COLO668 (cell line): ENCODE measurements around the gene TMEM116.
"Not testable (repeated sequence)": the region's sequence is repeated elsewhere in the genome, so short reads cannot be mapped to it uniquely, and the experiment has no call there.

Source experiments
- DNase-seq: peaks from one replicate; lab custom pipeline; 2025; ENCODE audit not compliant: unreplicated experiment; lab: John Stamatoyannopoulos, UW

TMEM116 gene

DNA sequence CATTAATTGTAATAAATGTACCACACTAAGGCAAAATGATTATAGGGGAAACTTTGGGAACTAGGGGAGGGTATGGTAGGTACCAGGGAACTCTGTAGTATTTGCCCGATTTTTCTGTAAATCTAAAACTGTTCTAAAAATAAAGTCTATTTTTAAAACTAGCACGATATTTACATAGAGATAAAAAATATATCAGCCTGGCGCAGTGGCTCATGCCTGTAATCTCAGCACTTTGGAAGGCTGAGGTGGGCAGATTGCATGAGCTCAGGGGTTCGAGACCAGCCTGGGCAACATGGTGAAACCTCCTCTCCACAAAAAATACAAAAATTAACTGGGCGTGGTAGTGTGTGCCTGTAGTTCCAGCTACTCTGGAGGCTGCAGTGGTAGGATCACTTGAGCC lies 32.4 kb downstream of the TMEM116 start:
- no peak for DNase-seq

GRCh38 chr12:111978545-111978944 lies 34.4 kb downstream of the TMEM116 start:
- no peak for DNase-seq

GRCh38 chr12:111976860-111977259 lies 36.1 kb downstream of the TMEM116 start:
- no peak for DNase-seq

GRCh38 chr12:111976291-111976690 lies 36.7 kb downstream of the TMEM116 start:
- no peak for DNase-seq

GRCh38 chr12:111975161-111975931 lies 37.6 kb downstream of the TMEM116 start:
- no peak for DNase-seq

DNA sequence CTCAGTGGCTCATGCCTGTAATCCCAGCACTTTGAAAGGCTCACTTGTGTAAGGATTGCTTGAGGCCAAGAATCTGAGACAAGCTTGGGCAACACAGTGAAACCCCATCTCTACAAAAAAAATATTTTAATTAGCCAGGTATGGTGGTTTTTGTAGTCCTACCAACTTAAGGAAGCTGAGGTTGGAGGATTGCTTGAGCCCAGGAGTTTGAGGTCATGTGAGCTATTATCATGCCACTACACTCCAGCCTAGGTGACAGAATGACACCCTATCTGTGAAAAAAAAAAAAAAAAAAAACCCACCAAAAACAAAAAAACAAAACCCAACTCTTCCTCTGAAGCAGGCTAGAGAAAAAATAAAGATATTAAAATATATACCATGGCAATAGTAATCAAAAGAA lies 41.2 kb downstream of the TMEM116 start:
- no peak for DNase-seq

DNA sequence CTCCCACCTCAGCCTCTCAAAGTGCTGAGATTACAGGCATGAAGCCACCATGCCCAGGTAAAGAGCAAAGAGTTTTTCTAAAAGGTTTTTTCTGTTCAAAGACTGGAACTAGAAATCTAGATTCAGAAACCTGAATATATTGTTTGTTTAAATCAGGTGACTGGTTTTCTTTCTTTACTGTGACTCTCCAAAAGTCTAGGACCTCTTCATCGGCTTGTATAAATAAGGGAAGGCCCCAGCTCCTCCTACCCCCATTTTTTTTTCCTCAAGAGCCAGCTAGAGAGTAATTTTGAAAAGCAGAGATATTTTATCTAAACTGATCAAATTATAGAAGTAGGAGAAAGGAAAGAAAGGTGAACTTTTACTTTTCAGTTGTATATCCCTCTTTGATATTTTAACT lies 48.0 kb downstream of the TMEM116 start:
- DNase-seq: no peak

GRCh38 chr12:111959518-111959917 lies 53.4 kb downstream of the TMEM116 start:
- DNase-seq: not testable (repeated sequence)

GRCh38 chr12:111957224-111957623 lies 55.7 kb downstream of the TMEM116 start:
- not testable (repeated sequence) for DNase-seq

DNA sequence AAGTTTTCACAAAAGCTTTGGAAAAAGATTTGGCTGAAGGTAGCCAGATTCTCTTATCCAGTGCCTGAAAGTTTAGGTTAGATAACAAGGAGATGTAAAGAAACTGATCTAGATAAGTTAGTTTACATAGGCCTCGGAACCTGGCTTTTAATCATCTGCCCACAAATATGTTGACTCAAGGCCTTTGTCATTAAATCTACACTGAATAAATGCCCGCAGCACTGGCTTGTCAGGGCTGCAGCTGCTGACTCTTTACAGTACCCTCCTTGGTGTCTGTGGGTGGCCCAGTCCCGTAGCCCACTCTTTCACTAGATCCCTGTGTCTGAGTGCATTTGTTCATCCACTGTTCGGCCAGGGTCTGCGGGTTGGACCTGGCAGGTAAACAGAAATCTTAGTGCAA lies 58.0 kb downstream of the TMEM116 start:
- DNase-seq: no peak

DNA sequence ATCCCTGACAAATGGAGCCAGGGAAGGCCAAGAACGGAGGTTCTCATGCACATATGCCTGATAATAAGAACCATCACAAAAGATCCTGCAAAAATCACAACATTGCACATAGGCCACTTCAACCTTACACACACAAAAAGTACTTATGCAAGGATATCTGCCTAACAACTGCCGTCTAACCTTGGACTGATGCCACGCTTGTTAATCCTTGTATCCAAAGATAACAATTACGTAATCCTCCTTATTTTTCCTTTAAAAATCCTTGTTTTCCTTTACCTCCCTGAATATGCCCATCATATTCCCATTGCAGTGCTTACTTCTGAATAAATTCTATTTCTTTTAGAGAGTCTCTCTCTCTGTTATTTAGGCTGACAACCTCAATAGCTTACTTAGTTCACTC lies 59.5 kb downstream of the TMEM116 start:
- DNase-seq: no peak

DNA sequence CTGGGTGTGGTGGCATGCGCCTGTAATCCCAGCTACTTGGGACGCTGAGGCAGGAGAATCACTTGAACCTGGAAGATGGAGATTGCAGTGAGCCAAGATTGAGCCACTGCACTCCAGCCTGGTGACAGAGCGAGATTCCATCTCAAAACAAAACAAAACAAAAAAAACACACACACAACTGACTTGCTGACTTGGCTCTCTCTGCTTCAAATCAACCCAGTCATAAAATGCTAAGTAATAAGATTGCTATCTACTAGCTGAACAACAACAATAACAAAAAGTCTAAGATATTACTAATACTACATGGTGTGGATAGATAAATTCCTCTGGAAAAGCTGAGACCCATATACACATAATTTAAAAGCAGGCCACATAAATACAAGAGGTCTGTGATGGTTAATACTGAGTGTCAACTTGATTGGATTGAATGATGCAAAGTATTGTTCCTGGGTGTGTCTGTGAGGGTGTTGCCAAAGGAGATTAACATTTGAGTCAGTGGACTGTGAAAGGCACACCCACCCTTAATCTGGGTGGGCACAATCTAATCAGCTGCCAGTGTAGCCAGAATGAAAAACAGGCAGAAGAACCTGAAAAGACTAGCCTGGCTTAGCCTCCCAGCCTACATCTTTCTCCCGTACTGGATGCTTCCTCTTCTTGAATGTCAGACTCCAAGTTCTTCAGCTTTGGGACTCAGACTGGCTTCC lies 60.7 kb downstream of the TMEM116 start:
- not testable (repeated sequence) for DNase-seq

DNA sequence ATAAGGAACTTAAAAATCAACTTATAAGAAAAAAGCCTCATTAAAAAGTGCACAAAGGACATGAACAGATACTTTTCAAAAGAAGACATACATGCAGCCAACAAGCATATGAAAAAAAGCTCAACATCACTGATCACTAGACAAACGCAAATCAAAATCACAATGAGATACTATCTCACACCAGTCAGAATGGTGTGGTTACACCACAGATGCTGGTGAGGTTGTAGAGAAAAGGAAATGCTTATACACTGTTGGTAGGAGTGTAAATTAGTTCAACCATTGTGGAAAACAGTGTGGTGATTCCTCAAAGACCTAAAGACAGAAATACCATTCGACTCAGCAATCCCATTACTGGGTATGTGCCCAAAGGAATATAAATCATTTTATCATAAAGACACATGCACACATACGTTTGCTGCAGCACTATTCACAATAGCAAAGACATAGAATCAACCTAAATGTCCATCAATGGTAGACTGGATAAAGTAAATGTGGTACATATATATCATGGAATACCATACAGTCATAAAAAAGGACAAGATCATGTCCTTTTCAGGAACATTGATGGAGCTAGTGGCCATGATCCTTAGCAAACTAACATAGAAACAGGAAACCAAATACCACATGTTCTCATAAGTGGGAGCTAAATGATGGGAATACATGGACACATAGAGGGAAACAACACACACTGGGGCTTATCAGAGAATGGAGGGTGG lies 61.8 kb downstream of the TMEM116 start:
- DNase-seq: not testable (repeated sequence)

DNA sequence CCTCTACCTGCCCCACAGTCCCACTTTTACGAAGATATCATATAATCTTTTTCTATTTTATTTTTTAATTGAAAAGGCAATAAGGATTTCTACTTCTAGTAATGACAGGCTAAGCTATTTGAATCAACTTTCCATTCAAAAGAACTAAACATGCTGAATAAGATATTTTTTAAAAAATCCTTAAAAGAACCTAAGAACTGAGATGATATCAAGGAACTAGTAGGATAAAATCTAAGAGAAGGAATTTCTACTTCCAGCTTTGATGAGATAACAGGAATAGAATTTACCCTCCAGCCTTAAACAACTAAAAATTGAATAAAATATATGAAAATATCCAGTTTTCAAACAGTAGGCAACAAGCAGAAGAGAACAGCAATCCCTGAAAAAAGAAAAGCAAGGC lies 69.0 kb downstream of the TMEM116 start:
- DNase-seq: no peak

- DNase-seq: no peak
Measured at GRCh38 chr12:111942557-111942956, 70.4 kb downstream of the TMEM116 start.

- no peak for DNase-seq
Measured at GRCh38 chr12:111937429-111937828, 75.5 kb downstream of the TMEM116 start.

DNA sequence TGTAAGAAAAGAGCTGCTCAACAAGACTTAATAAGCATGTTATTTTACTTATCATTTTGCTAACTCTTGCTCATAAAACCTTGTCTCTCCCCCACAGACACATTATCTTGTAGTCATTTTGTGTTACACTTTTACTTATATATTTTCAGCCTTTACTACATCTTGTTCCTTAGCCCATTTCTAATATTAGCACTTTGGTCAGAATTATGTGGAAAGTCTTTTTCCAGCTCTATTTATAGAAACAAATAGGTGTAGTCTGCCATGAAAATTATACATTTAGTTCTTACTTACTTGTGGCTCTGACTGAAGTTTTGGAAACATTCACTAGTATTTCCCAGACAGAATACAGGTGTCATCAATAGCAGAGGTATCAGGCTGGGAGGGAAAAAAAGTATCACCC lies 76.1 kb downstream of the TMEM116 start:
- no peak for DNase-seq

DNA sequence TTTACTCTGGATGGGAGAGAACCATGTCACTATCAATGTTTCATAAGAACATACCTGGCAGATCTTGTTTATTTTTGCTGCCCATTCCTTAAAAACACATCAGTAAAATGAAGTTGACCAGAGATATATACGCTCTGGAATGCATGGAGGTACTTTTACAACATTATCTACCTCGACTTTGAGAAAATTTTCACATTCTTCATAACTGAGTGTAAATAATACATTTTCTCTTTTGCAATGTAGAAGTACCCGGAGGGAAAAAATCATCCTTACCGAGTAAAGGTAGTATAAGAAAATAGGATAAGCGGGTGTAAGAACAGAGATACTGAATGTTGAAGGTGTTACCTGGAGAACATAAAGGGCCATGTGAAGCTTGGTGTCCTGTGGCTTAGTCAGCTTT lies 80.7 kb downstream of the TMEM116 start:
- DNase-seq: no peak

DNA sequence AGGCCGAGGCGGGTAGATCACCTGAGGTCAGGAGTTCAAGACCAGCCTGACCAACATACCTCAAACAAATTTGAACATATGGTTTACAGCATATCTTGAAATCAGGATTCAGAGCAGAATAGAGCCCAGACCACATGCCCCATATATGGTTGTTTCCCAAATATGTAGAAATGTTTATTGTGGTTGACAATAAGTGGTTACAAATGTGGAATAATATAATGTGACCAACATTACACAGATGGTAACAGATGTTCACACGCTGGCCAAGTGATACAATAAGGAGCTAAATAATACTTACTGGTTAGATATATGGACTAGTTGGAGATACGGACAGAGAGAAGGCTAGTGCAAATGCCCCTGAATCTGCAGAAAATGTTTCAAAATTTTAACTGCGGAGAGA lies 85.6 kb downstream of the TMEM116 start:
- no peak for DNase-seq

DNA sequence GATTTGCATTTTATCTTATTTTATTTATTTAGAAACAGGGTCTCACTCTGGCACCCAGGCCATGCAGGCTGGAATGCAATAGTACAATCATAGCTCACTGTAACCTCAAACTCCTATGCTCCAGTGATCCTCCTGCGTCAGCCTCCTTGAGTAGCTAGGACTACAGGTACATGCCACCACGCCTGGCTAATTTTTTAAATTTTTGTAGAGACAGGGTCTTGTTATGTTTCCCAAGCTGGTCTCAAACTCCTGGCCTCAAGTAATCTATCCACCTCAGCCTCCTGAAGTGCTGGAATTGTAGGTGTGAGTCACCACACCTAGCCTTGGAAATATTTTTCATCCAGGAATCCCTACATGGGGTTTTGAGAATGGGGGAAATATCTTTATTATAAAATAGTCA lies 86.3 kb downstream of the TMEM116 start:
- DNase-seq: no peak

DNA sequence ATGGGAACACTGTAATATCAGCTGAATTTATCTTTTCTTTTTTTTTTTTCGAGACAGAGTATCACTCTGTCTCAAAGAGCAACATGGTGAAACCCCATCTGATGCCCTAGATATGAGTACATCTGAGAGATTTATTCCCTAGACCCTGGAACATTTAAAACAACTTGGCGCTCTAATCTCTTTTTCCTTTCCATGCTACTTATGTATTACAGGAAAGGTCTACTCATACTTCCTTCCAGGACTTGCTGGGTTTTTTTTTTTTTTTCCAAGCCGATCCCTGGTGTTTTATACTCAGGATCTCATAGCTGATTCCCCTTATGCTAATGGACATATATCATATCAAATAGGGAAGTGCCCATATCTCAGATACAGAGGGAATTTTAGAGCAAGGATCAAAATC lies 87.8 kb downstream of the TMEM116 start:
- no peak for DNase-seq

DNA sequence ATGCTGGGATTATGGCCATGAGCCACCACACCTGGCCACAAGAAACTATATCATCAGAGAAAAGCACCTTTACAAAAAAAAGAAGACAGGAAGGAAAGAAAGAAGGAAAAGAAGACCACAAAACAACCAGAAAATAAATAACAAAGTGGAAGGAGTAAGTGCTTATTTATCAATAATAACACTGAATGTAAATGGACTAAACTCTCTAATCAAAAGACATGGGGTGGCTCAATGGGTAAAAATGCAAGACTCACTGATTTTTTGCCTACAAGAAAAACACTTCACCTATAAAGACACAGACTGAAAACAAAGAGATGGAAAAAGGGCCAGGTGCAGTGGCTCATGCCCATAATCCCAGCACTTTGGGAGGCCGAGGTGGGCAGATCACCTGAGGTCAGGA lies 105.2 kb downstream of the TMEM116 start:
- DNase-seq: no peak
